ENCODE data around the gene EFNA4. TPM values are rescaled to one million over a fixed set of nuclear protein-coding genes. Genes with fewer than 3 reads are reported as not detected.
A peak's percentile ranks its signal among the peaks of the same experiment; 100 is the strongest.

EFNA4 gene
- total RNA-seq, 2 donors from 2014 or later: 1.9 to 2.8 TPM

GRCh38 chr1:155049651-155050559 lies 13.6 kb upstream of the EFNA4 start:
- Histone ChIP-seq H3K36me3 (peaks cover 4% of the 10 kb centered on the region), H3K4me3 (peak overlapping the region; percentile 92), H3K27ac (peak overlapping the region; percentile 83 to 93), H3K27me3 (replicated peaks; ENCODE audit: insufficient read depth) (no peaks in the 10 kb centered on the region), H3K9me3 (no peaks in the 10 kb centered on the region), H3K4me1 (ENCODE audit: control insufficient read depth in 1 of 2, low read depth in 2 of 2) (peaks cover 9 to 27% of the 10 kb centered on the region in 2 donors)
- no peak for TF ChIP-seq CTCF (IDR thresholded peaks at IDR 0.05)
- ATAC-seq (ENCODE audit: insufficient number of reproducible peaks, low FRiP score, low read depth) (no peak), DNase-seq (ENCODE audit: low spot score) (no peak)

- Histone ChIP-seq H3K27ac (peak within 1 kb of the TSS; percentile 83 to 93), H3K4me3 (peak within 1 kb of the TSS; percentile 92), H3K4me1 (ENCODE audit: control insufficient read depth in 1 of 2, low read depth in 2 of 2) (peaks cover 9 to 27% of the 10 kb centered on the region in 2 donors), H3K9me3 (no peaks in the 10 kb centered on the region), H3K27me3 (replicated peaks; ENCODE audit: insufficient read depth) (no peaks in the 10 kb centered on the region), H3K36me3 (peaks cover 4% of the 10 kb centered on the region)
- DNase-seq (ENCODE audit: low spot score) (no peak), ATAC-seq (ENCODE audit: insufficient number of reproducible peaks, low FRiP score, low read depth) (peak; percentile 63)
- TF ChIP-seq CTCF (IDR thresholded peaks at IDR 0.05): peak; percentile 83
Measured at GRCh38 chr1:155050560-155051341, 12.8 kb upstream of the EFNA4 start, which contains the start of gene ADAM15. TSS of gene ADAM15 (plus strand) at chr1:155051316. CDS start at chr1:155051387, 71 bp downstream.

GRCh38 chr1:155051342-155051776 lies 12.2 kb upstream of the EFNA4 start:
- Histone ChIP-seq H3K27me3 (replicated peaks; ENCODE audit: insufficient read depth) (no peaks in the 10 kb centered on the region), H3K36me3 (peaks cover 4% of the 10 kb centered on the region), H3K27ac (peak overlapping the region; percentile 75 to 85), H3K4me3 (peak overlapping the region; percentile 92), H3K4me1 (ENCODE audit: control insufficient read depth in 1 of 2, low read depth in 2 of 2) (peaks cover 9 to 27% of the 10 kb centered on the region in 2 donors), H3K9me3 (no peaks in the 10 kb centered on the region)
- ATAC-seq (ENCODE audit: insufficient number of reproducible peaks, low FRiP score, low read depth): peak; percentile 14
- no peak for TF ChIP-seq CTCF (IDR thresholded peaks at IDR 0.05)
- no peak for DNase-seq (ENCODE audit: low spot score)

GRCh38 chr1:155051777-155052398 lies 11.7 kb upstream of the EFNA4 start:
- no peak for ATAC-seq (ENCODE audit: insufficient number of reproducible peaks, low FRiP score, low read depth)

More at GRCh38 chr1:155051777-155052398, 11.7 kb upstream of the EFNA4 start:
- no peak for TF ChIP-seq CTCF (IDR thresholded peaks at IDR 0.05)
- Histone ChIP-seq H3K9me3 (no peaks in the 10 kb centered on the region), H3K36me3 (peaks cover 4% of the 10 kb centered on the region), H3K27ac (peak overlapping the region; percentile 75 to 85), H3K4me1 (ENCODE audit: control insufficient read depth in 1 of 2, low read depth in 2 of 2) (peaks cover 9 to 27% of the 10 kb centered on the region in 2 donors), H3K27me3 (replicated peaks; ENCODE audit: insufficient read depth) (no peaks in the 10 kb centered on the region), H3K4me3 (peak overlapping the region; percentile 92)
- DNase-seq (ENCODE audit: low spot score): no peak

Data from thoracic aorta (tissue), 2 donors.